ENCODE results near the gene EIF2S3.
"Not testable (repeated sequence)": the region's sequence is repeated elsewhere in the genome, so short reads cannot be mapped to it uniquely, and the experiment has no call there.

Gene EIF2S3

DNA sequence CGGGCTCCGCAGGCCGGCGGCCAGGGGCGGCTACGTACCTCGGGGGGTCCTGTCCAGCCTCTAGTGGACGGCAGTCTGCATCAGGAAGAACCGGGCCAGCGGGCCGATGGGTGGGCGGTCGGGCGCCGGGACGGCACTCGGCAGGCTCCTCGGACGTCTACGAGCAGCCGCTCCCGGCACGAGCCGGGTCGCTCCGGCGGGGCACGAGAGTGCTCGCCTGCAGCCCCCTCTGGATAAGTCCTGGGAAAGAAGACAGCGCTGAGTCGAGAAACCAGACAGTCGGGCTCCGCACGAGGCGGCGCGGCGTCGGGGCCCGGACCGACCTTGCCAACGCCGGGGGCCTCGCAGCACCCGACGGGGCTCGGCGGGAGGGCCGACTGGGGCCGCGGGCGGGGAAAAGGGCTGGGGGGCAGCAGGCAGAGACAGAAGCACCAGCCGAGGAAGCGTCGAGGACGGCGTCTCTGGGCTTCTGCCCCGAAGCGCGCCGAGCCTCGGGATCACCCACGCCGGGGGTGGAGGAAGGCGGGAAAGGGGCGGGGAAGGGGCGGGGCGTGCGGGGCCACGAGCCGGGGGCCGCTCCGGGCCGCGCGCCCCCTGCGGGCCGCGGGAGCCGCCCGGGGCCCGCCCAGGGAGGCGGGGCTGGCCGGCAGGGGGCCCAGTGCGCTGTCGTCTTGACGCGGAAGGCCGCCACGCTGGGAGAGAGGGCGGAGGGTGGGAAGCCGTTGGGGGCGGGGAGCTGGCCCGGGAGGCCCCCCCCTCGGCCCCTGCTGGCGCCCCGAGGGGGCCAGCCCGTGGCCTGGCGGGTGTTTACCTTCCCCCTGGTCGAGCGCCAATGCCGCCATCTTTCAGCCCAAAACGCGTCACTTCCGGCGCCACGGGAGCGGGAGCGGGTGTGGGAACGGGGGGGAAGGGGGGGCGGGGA is 29.7 kb upstream of the EIF2S3 start:
- Histone ChIP-seq H3K4me3 (ENCODE audit: low read length) (peak overlapping the region; percentile 95), H3K9ac (ENCODE audit: low read length) (peak overlapping the region; percentile 84), H3K36me3 (ENCODE audit: control insufficient read depth, low read depth, low read length) (no peaks in the 10 kb centered on the region), H3K9me3 (ENCODE audit: control insufficient read depth, low read depth, low read length) (no peaks in the 10 kb centered on the region), H3K4me1 (ENCODE audit: control insufficient read depth, low read depth, low read length) (peaks cover 6% of the 10 kb centered on the region), H3K27ac (ENCODE audit: low read length) (no peak overlapping the region), H3K27me3 (ENCODE audit: control insufficient read depth, insufficient read depth, low read length) (peaks cover 41% of the 10 kb centered on the region)

GRCh38 chrX:24025741-24026403 is 28.9 kb upstream of the EIF2S3 start:
- Histone ChIP-seq H3K9me3 (ENCODE audit: control insufficient read depth, low read depth, low read length) (no peaks in the 10 kb centered on the region), H3K36me3 (ENCODE audit: control insufficient read depth, low read depth, low read length) (no peaks in the 10 kb centered on the region), H3K9ac (ENCODE audit: low read length) (peak overlapping the region; percentile 84), H3K27me3 (ENCODE audit: control insufficient read depth, insufficient read depth, low read length) (peaks cover 49% of the 10 kb centered on the region), H3K4me1 (ENCODE audit: control insufficient read depth, low read depth, low read length) (peaks cover 6% of the 10 kb centered on the region), H3K27ac (ENCODE audit: low read length) (peak overlapping the region; percentile 54), H3K4me3 (ENCODE audit: low read length) (peak overlapping the region; percentile 95)

- peak overlapping the region; percentile 84 for H3K9ac ChIP-seq (ENCODE audit: low read length)
Observed at GRCh38 chrX:24026432-24026831, 28.3 kb upstream of the EIF2S3 start.

DNA sequence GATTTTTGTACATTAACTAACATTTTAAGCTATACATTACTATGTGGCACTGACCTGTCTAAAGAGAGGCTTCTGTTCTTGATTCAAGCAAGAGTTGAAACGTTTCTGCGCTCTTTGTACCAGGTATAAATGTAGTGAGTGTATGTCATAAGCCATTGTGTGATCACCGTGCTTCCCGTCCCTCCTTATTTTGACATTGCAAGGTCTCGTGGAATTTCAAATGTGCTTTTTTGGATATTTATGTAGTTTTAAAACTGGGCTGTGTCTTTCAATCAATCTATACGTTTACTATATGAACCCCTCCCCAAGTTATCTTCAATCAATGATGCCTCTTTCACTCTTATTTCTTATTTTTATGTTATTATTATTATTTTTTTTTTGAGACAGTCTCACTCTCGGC is 27.7 kb upstream of the EIF2S3 start, which contains the start of gene KLHL15:
TSS of gene KLHL15 (minus strand) at position 101 of the 400 bp plus-strand sequence. CDS start 20,493 bp downstream, outside the sequence.
- Histone ChIP-seq H3K9ac (ENCODE audit: low read length) (peak within 1 kb of the TSS; percentile 84), H3K4me3 (ENCODE audit: low read length) (peak within 1 kb of the TSS; percentile 95), H3K36me3 (ENCODE audit: control insufficient read depth, low read depth, low read length) (no peaks in the 10 kb centered on the region), H3K27me3 (ENCODE audit: control insufficient read depth, insufficient read depth, low read length) (peaks cover 51% of the 10 kb centered on the region), H3K27ac (ENCODE audit: low read length) (peak within 1 kb of the TSS; percentile 54), H3K4me1 (ENCODE audit: control insufficient read depth, low read depth, low read length) (peaks cover 6% of the 10 kb centered on the region), H3K9me3 (ENCODE audit: control insufficient read depth, low read depth, low read length) (no peaks in the 10 kb centered on the region)

More at GRCh38 chrX:24026432-24026831, 28.3 kb upstream of the EIF2S3 start:
- H3K4me1 ChIP-seq (ENCODE audit: control insufficient read depth, low read depth, low read length), result peaks cover 6% of the 10 kb centered on the region
- no peaks in the 10 kb centered on the region for H3K9me3 ChIP-seq (ENCODE audit: control insufficient read depth, low read depth, low read length)
- H3K36me3 ChIP-seq (ENCODE audit: control insufficient read depth, low read depth, low read length), result no peaks in the 10 kb centered on the region
- peak overlapping the region; percentile 95 for H3K4me3 ChIP-seq (ENCODE audit: low read length)
- peaks cover 51% of the 10 kb centered on the region for H3K27me3 ChIP-seq (ENCODE audit: control insufficient read depth, insufficient read depth, low read length)
- H3K27ac ChIP-seq (ENCODE audit: low read length), result peak overlapping the region; percentile 54

DNA sequence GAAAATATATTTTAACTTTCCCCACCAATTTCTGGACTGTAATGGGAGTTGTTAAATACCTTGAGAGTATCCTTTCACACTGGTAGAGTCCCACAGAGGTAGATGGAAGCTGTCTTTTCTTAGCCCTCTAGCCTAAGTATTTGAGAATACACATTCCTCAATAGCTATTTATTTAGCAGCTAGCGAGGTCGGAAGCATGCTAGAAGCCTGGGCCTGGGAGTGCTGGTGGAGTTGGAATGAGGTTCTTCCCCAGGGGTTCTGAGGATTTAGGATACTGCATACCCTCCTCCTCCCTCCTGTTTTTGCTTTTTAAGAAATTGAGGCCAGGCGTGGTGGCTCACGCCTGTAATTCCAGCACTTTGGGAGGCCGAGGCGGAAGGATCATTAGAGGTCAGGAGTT is 26.8 kb upstream of the EIF2S3 start:
- Histone ChIP-seq H3K36me3 (ENCODE audit: control insufficient read depth, low read depth, low read length) (no peaks in the 10 kb centered on the region), H3K27me3 (ENCODE audit: control insufficient read depth, insufficient read depth, low read length) (peaks cover 51% of the 10 kb centered on the region), H3K4me3 (ENCODE audit: low read length) (no peak overlapping the region), H3K4me1 (ENCODE audit: control insufficient read depth, low read depth, low read length) (peaks cover 6% of the 10 kb centered on the region), H3K27ac (ENCODE audit: low read length) (no peak overlapping the region), H3K9ac (ENCODE audit: low read length) (no peak overlapping the region), H3K9me3 (ENCODE audit: control insufficient read depth, low read depth, low read length) (no peaks in the 10 kb centered on the region)

DNA sequence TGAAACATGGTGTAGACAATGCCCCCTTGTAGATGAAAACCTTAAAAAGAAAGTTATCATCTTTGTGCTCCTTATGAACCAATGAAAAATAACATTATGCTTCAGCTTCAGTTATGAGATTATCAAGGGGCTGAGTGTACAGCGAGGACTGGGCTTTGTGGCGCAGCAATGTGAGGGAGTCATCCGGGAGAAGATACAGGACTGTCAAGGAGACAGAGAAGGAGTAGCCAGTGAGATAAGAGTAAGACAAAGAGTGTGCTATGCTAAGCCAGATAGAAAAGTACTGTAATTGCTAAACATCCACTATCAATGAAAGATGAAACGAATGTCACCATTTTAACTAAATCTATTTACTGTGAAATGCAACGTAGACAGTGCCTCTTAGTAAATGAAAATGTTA is 24.2 kb upstream of the EIF2S3 start:
- Histone ChIP-seq H3K36me3 (ENCODE audit: control insufficient read depth, low read depth, low read length) (no peaks in the 10 kb centered on the region), H3K4me3 (ENCODE audit: low read length) (no peak overlapping the region), H3K27ac (ENCODE audit: low read length) (no peak overlapping the region)

DNA sequence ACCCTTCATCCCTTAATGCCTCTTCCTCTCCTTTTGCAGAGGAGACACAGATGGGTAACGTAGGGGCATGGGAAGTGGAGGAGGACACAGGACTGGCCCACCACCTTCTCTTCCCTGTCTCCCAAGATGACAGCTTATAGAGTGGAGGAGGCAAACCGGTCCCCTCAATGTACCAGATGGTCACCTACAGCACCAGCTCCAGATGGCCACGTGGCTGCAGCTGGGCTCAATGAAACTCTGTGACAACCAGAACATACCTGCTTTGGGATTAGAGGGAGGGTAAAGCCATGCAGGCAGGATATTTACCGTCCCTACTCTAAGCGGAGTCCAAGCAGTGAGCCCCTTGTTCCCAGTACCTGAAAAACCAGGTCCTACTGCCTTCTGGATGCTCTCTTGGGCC is 20.3 kb upstream of the EIF2S3 start:
- H3K9me3 ChIP-seq (ENCODE audit: control insufficient read depth, low read depth, low read length), result no peaks in the 10 kb centered on the region
- no peaks in the 10 kb centered on the region for H3K36me3 ChIP-seq (ENCODE audit: control insufficient read depth, low read depth, low read length)
- peaks cover 16% of the 10 kb centered on the region for H3K27me3 ChIP-seq (ENCODE audit: control insufficient read depth, insufficient read depth, low read length)
- H3K27ac ChIP-seq (ENCODE audit: low read length), result no peak overlapping the region
- H3K4me3 ChIP-seq (ENCODE audit: low read length), result no peak overlapping the region
- no peaks in the 10 kb centered on the region for H3K4me1 ChIP-seq (ENCODE audit: control insufficient read depth, low read depth, low read length)
- H3K9ac ChIP-seq (ENCODE audit: low read length), result no peak overlapping the region

More for the DNA sequence above, 24.2 kb upstream of the EIF2S3 start:
- Histone ChIP-seq H3K9me3 (ENCODE audit: control insufficient read depth, low read depth, low read length) (no peaks in the 10 kb centered on the region), H3K4me1 (ENCODE audit: control insufficient read depth, low read depth, low read length) (no peaks in the 10 kb centered on the region), H3K27me3 (ENCODE audit: control insufficient read depth, insufficient read depth, low read length) (peaks cover 41% of the 10 kb centered on the region), H3K9ac (ENCODE audit: low read length) (no peak overlapping the region)

DNA sequence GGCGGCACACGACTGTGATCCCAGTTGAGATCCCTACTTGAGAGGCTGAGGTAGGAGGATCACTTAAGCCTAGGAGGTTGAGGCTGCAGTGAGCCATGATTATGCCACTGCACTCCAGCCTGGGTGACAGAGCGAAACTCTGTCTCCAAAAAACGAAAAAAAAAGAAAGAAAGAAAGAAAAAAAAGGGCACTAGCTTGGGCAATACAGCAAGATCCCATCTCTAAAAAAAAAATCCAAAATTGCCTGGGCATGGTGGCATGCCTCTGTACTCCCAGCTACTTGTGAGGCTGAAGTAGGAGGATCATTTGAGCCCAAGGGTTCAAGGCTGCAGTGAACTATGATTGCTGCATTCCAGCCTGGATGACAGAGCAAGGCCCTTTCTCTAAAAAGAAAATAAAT is 17.0 kb upstream of the EIF2S3 start:
- no peaks in the 10 kb centered on the region for H3K4me1 ChIP-seq (ENCODE audit: control insufficient read depth, low read depth, low read length)
- no peak overlapping the region for H3K9ac ChIP-seq (ENCODE audit: low read length)
- H3K36me3 ChIP-seq (ENCODE audit: control insufficient read depth, low read depth, low read length), result no peaks in the 10 kb centered on the region
- H3K9me3 ChIP-seq (ENCODE audit: control insufficient read depth, low read depth, low read length), result no peaks in the 10 kb centered on the region
- H3K27ac ChIP-seq (ENCODE audit: low read length), result no peak overlapping the region
- no peaks in the 10 kb centered on the region for H3K27me3 ChIP-seq (ENCODE audit: control insufficient read depth, insufficient read depth, low read length)
- no peak overlapping the region for H3K4me3 ChIP-seq (ENCODE audit: low read length)

DNA sequence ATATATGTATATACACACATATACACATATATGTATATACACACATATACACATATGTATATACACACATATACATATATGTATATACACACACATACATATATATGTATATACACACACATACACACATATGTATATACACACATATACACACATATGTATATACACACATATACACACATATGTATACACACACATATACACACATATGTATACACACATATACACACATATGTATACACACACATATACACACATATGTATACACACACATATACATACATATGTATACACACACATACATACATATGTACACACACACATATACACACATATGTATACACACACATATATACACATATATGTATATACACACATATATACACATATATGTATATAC is 8.7 kb upstream of the EIF2S3 start:
- H3K27me3 ChIP-seq (ENCODE audit: control insufficient read depth, insufficient read depth, low read length); H3K9ac ChIP-seq (ENCODE audit: low read length); H3K4me1 ChIP-seq (ENCODE audit: control insufficient read depth, low read depth, low read length); H3K4me3 ChIP-seq (ENCODE audit: low read length); H3K36me3 ChIP-seq (ENCODE audit: control insufficient read depth, low read depth, low read length); H3K27ac ChIP-seq (ENCODE audit: low read length); H3K9me3 ChIP-seq (ENCODE audit: control insufficient read depth, low read depth, low read length): not testable (repeated sequence)

- H3K27ac ChIP-seq (ENCODE audit: low read length); H3K4me1 ChIP-seq (ENCODE audit: control insufficient read depth, low read depth, low read length); H3K4me3 ChIP-seq (ENCODE audit: low read length); H3K9ac ChIP-seq (ENCODE audit: low read length); H3K27me3 ChIP-seq (ENCODE audit: control insufficient read depth, insufficient read depth, low read length); H3K36me3 ChIP-seq (ENCODE audit: control insufficient read depth, low read depth, low read length); H3K9me3 ChIP-seq (ENCODE audit: control insufficient read depth, low read depth, low read length): not testable (repeated sequence)
Observed at GRCh38 chrX:24049643-24050042, 5.1 kb upstream of the EIF2S3 start.

DNA sequence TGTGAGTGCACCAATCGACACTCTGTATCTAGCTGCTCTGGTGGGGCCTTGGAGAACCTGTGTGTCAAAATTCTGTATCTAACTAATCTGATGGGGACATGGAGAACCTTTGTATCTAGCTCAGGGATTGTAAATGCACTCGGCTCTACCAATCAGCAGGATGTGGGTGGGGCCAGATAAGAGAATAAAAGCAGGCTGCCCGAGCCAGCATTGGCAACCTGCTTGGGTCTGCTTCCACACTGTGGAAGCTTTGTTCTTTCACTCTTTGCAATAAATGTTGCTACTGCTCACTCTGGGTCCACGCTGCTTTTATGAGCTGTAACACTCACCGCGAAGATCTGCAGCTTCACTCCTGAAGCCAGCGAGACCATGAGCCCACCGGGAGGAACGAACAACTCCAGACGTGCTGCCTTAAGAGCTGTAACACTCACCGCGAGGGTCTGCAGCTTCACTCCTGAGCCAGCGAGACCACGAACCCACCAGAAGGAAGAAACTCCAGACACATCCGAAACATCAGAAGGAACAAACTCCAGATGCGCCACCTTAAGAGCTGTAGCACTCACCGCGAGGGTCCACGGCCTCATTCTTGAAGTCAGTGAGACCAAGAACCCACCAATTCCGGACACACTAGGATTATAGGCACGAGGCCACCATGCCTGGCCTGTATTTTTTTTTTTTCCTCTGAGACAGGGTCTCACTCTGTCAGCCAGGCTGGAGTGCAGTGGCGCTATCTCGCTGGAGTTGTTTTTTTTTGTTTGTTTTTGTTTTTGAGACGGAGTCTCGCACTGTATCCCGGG is 4.0 kb upstream of the EIF2S3 start:
- not testable (repeated sequence) for H3K4me3 ChIP-seq (ENCODE audit: low read length); H3K9me3 ChIP-seq (ENCODE audit: control insufficient read depth, low read depth, low read length); H3K9ac ChIP-seq (ENCODE audit: low read length); H3K4me1 ChIP-seq (ENCODE audit: control insufficient read depth, low read depth, low read length); H3K27me3 ChIP-seq (ENCODE audit: control insufficient read depth, insufficient read depth, low read length); H3K36me3 ChIP-seq (ENCODE audit: control insufficient read depth, low read depth, low read length); H3K27ac ChIP-seq (ENCODE audit: low read length)

All from iPS-18a (cell line).